Adipocyte (in vitro differentiated cells): ENCODE results near the gene PALB2.

ENCODE experiments used
- DNase-seq: peaks from one replicate; pipeline ENCODE4 v3.0.0-alpha.2; 2015; ENCODE audit warnings: low read depth
- H3K27me3 ChIP-seq: replicated peaks from 2 replicates; pipeline ENCODE4 v1.7.0; 2013; ENCODE audit warnings: mild to moderate bottlenecking, low read length, moderate library complexity; ENCODE audit not compliant: control insufficient read depth, insufficient read depth
- H3K36me3 ChIP-seq: 2 replicates; pipeline ENCODE4 v1.7.0; 2013; ENCODE audit warnings: low read length, mild to moderate bottlenecking, moderate library complexity; ENCODE audit not compliant: control insufficient read depth, insufficient read depth, severe bottlenecking
- H3K4me1 ChIP-seq: 2 replicates; pipeline ENCODE4 v1.7.0; 2013; ENCODE audit warnings: mild to moderate bottlenecking, low read length, moderate library complexity; ENCODE audit not compliant: control insufficient read depth, insufficient read depth
- H3K4me3 ChIP-seq: 2 replicates; pipeline ENCODE4 v1.7.0; 2013; ENCODE audit warnings: mild to moderate bottlenecking, low read length, moderate library complexity
- H3K9ac ChIP-seq: 2 replicates; pipeline ENCODE4 v1.7.0; 2013; ENCODE audit warnings: mild to moderate bottlenecking, low read length, moderate library complexity
- H3K9me3 ChIP-seq: 2 replicates; pipeline ENCODE4 v1.7.0; 2013; ENCODE audit warnings: mild to moderate bottlenecking, low read length, moderate library complexity; ENCODE audit not compliant: control insufficient read depth

Gene PALB2

GRCh38 chr16:23578101-23578830 is 62.8 kb downstream of the PALB2 start:
- Histone ChIP-seq H3K4me1 (peaks cover 8% of the 10 kb centered on the region), H3K36me3 (peaks cover 74% of the 10 kb centered on the region), H3K27me3 (no peaks in the 10 kb centered on the region), H3K9me3 (no peaks in the 10 kb centered on the region), H3K9ac (no peak overlapping the region), H3K4me3 (no peak overlapping the region)
- peak; percentile 61 for DNase-seq

GRCh38 chr16:23577493-23577892 is 63.6 kb downstream of the PALB2 start:
- no peak overlapping the region for H3K4me3 ChIP-seq
- peaks cover 8% of the 10 kb centered on the region for H3K4me1 ChIP-seq
- H3K9me3 ChIP-seq: no peaks in the 10 kb centered on the region
- no peak for DNase-seq
- no peak overlapping the region for H3K9ac ChIP-seq
- H3K27me3 ChIP-seq: no peaks in the 10 kb centered on the region
- H3K36me3 ChIP-seq: peaks cover 81% of the 10 kb centered on the region

GRCh38 chr16:23575834-23576233 is 65.3 kb downstream of the PALB2 start:
- Histone ChIP-seq H3K9me3 (no peaks in the 10 kb centered on the region), H3K36me3 (peaks cover 82% of the 10 kb centered on the region), H3K9ac (no peak overlapping the region), H3K27me3 (no peaks in the 10 kb centered on the region), H3K4me3 (no peak overlapping the region), H3K4me1 (peaks cover 8% of the 10 kb centered on the region)
- DNase-seq: no peak

GRCh38 chr16:23573817-23574216 is 67.3 kb downstream of the PALB2 start:
- peaks cover 82% of the 10 kb centered on the region for H3K36me3 ChIP-seq
- no peaks in the 10 kb centered on the region for H3K9me3 ChIP-seq
- DNase-seq: no peak

GRCh38 chr16:23572394-23572793 is 68.7 kb downstream of the PALB2 start:
- no peaks in the 10 kb centered on the region for H3K9me3 ChIP-seq
- H3K4me3 ChIP-seq: no peak overlapping the region
- no peak for DNase-seq
- no peaks in the 10 kb centered on the region for H3K4me1 ChIP-seq
- H3K27me3 ChIP-seq: no peaks in the 10 kb centered on the region
- no peak overlapping the region for H3K9ac ChIP-seq
- H3K36me3 ChIP-seq: peaks cover 88% of the 10 kb centered on the region

More at GRCh38 chr16:23573817-23574216, 67.3 kb downstream of the PALB2 start:
- H3K4me1 ChIP-seq: peaks cover 8% of the 10 kb centered on the region
- H3K4me3 ChIP-seq: no peak overlapping the region
- H3K9ac ChIP-seq: no peak overlapping the region
- no peaks in the 10 kb centered on the region for H3K27me3 ChIP-seq

- H3K36me3 ChIP-seq: peaks cover 90% of the 10 kb centered on the region
Measured at GRCh38 chr16:23571895-23572294, 69.2 kb downstream of the PALB2 start.

GRCh38 chr16:23570992-23571632 is 70.0 kb downstream of the PALB2 start:
- no peak for DNase-seq
- no peaks in the 10 kb centered on the region for H3K27me3 ChIP-seq
- no peaks in the 10 kb centered on the region for H3K9me3 ChIP-seq
- no peak overlapping the region for H3K9ac ChIP-seq
- H3K4me3 ChIP-seq: no peak overlapping the region
- H3K36me3 ChIP-seq: peaks cover 92% of the 10 kb centered on the region
- no peaks in the 10 kb centered on the region for H3K4me1 ChIP-seq

More at GRCh38 chr16:23571895-23572294, 69.2 kb downstream of the PALB2 start:
- Histone ChIP-seq H3K9me3 (no peaks in the 10 kb centered on the region), H3K4me1 (no peaks in the 10 kb centered on the region), H3K4me3 (no peak overlapping the region), H3K9ac (no peak overlapping the region), H3K27me3 (no peaks in the 10 kb centered on the region)
- DNase-seq: no peak

GRCh38 chr16:23567602-23568001 is 73.5 kb downstream of the PALB2 start:
- Histone ChIP-seq H3K4me3 (no peak overlapping the region), H3K27me3 (no peaks in the 10 kb centered on the region), H3K36me3 (peaks cover 93% of the 10 kb centered on the region), H3K9me3 (no peaks in the 10 kb centered on the region), H3K9ac (no peak overlapping the region), H3K4me1 (peaks cover 14% of the 10 kb centered on the region)
- DNase-seq: no peak

- Histone ChIP-seq H3K4me3 (no peak overlapping the region), H3K4me1 (peaks cover 14% of the 10 kb centered on the region), H3K9me3 (no peaks in the 10 kb centered on the region), H3K36me3 (peaks cover 93% of the 10 kb centered on the region), H3K9ac (no peak overlapping the region), H3K27me3 (no peaks in the 10 kb centered on the region)
- no peak for DNase-seq
Measured at GRCh38 chr16:23566724-23567123, 74.4 kb downstream of the PALB2 start.

GRCh38 chr16:23564575-23565363 is 76.3 kb downstream of the PALB2 start:
- DNase-seq: no peak
- Histone ChIP-seq H3K4me3 (no peak overlapping the region), H3K9me3 (no peaks in the 10 kb centered on the region), H3K9ac (peak overlapping the region; percentile 37), H3K36me3 (peaks cover 93% of the 10 kb centered on the region), H3K27me3 (no peaks in the 10 kb centered on the region), H3K4me1 (peaks cover 14% of the 10 kb centered on the region)

- Histone ChIP-seq H3K27me3 (no peaks in the 10 kb centered on the region), H3K9ac (no peak overlapping the region), H3K4me3 (no peak overlapping the region), H3K4me1 (peaks cover 30% of the 10 kb centered on the region), H3K36me3 (peaks cover 86% of the 10 kb centered on the region), H3K9me3 (no peaks in the 10 kb centered on the region)
- DNase-seq: no peak
Measured at GRCh38 chr16:23563186-23563585, 77.9 kb downstream of the PALB2 start.
